MCF 10A (cell line): ENCODE data around the gene ADRB1. TPM values are rescaled to one million over a fixed set of nuclear protein-coding genes. Genes with fewer than 3 reads are reported as not detected.

Experiments
- BruUV-seq: library from RNA; stranded (reverse); fragments of 400-500 nt; replicated peaks from 2 replicates; lab custom pipeline; 2021; lab: Mats Ljungman, UMichigan
- CTCF ChIA-PET: fragments of 300-600 bp; sonication (Branson Sonifier 250); formaldehyde crosslinking; extraction: SDS; loops from one replicate; lab custom pipeline; 2021; ENCODE audit warnings: antibody characterized with exemption, inconsistent platforms; lab: Yijun Ruan, JAX
- POLR2A ChIA-PET: fragments of 300-600, 350-650 bp; sonication (Branson Sonifier 250); formaldehyde crosslinking; extraction: SDS; loops from one replicate; lab custom pipeline; 2020; ENCODE audit warnings: antibody characterized with exemption, inconsistent platforms; lab: Yijun Ruan, JAX
- DNase-seq: peaks from one replicate; pipeline ENCODE4 v3.0.0-alpha.2; 2018; ENCODE audit not compliant: unreplicated experiment
- H3K27ac Mint-ChIP-seq: one replicate; pipeline ENCODE4 v1.8.0; 2022; ENCODE audit warnings: mild to moderate bottlenecking, low read depth, mixed read lengths; ENCODE audit not compliant: unreplicated experiment
- H3K27me3 Mint-ChIP-seq: one replicate; pipeline ENCODE4 v1.8.0; 2022; ENCODE audit warnings: mixed read lengths; ENCODE audit not compliant: insufficient read depth, unreplicated experiment
- H3K36me3 Mint-ChIP-seq: one replicate; pipeline ENCODE4 v1.8.0; 2022; ENCODE audit warnings: mild to moderate bottlenecking, moderate library complexity, mixed read lengths; ENCODE audit not compliant: insufficient read depth, unreplicated experiment
- H3K4me1 Mint-ChIP-seq: one replicate; pipeline ENCODE4 v1.8.0; 2022; ENCODE audit warnings: mixed read lengths; ENCODE audit not compliant: insufficient read depth, unreplicated experiment
- H3K4me3 Mint-ChIP-seq: one replicate; pipeline ENCODE4 v1.8.0; 2022; ENCODE audit warnings: mild to moderate bottlenecking, moderate library complexity, mixed read lengths; ENCODE audit not compliant: unreplicated experiment
- H3K9me3 Mint-ChIP-seq: one replicate; pipeline ENCODE4 v1.8.0; 2022; ENCODE audit warnings: mixed read lengths; ENCODE audit not compliant: unreplicated experiment
- CTCF ChIP-seq: fragments of 200-600 bp; IDR thresholded peaks from one replicate; pipeline ENCODE4 v1.8.0; 2022; ENCODE audit warnings: antibody characterized with exemption, mild to moderate bottlenecking; ENCODE audit not compliant: unreplicated experiment
- intact Hi-C: fragments of 100-400 bp; cut with micrococcal nuclease; formaldehyde crosslinking; loops from 2 replicates; pipeline ENCODE4 v1.14.1; 2022
- total RNA-seq: library from RNA; stranded (reverse); gene quantifications from 2 replicates; pipeline ENCODE4 v1.2.3, GENCODE V29; 2022

Gene ADRB1
- total RNA-seq, 1 experiment from 2014 or later, result 0.28 TPM

GRCh38 chr10:114017873-114018272 is 25.8 kb upstream of the ADRB1 start:
- no peak overlapping the region for H3K27ac Mint-ChIP-seq
- H3K4me1 Mint-ChIP-seq, result no peaks in the 10 kb centered on the region
- DNase-seq, result no peak
- ChIA-PET POLR2A (interaction anchor here (1.0 kb wide), 1 partner anchor 14 kb away, joined by 3 read pairs; no protein-coding TSS in a partner anchor), CTCF (interaction anchor here (1.0 to 1.2 kb wide), 3 partner anchors 33 to 52 kb away, joined by 3 to 9 read pairs (median 6); no protein-coding TSS in a partner anchor)
- H3K9me3 Mint-ChIP-seq, result peaks cover 8% of the 10 kb centered on the region
- no TSS peak for BruUV-seq
- no peak for TF ChIP-seq CTCF
- peaks cover 6% of the 10 kb centered on the region for H3K36me3 Mint-ChIP-seq
- intact Hi-C loops, result no loop called here
- no peak overlapping the region for H3K4me3 Mint-ChIP-seq
- no peaks in the 10 kb centered on the region for H3K27me3 Mint-ChIP-seq

DNA sequence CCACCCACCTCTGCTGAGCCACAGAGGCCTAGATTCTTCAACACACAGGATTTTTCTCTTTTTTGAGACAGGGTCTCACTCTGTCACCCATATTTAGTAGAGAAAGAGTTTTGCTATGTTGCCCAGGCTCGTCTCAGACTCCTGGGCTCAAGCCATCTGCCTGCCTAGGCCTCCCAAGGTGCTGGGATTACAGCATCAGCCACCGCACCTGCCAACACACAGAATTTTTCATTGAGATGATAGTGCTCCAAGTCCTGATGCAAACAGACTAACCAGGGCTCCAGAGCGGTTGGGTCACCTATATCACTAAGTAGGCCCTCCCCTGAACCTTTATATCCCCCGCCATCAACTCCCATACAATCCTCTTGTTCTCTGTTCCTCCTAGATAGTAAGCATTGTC is 24.4 kb upstream of the ADRB1 start:
- no peak overlapping the region for H3K4me3 Mint-ChIP-seq
- no TSS peak for BruUV-seq
- H3K4me1 Mint-ChIP-seq, result peaks cover 6% of the 10 kb centered on the region
- intact Hi-C loops, result no loop called here
- H3K9me3 Mint-ChIP-seq, result peaks cover 15% of the 10 kb centered on the region
- H3K36me3 Mint-ChIP-seq, result peaks cover 6% of the 10 kb centered on the region
- H3K27me3 Mint-ChIP-seq, result no peaks in the 10 kb centered on the region
- no peak for DNase-seq
- no peak overlapping the region for H3K27ac Mint-ChIP-seq
- TF ChIP-seq CTCF, result no peak
- POLR2A ChIA-PET, result no interaction called here
- CTCF ChIA-PET, result interaction anchor here (1.0 kb wide), 1 partner anchor 38 kb away, joined by 4 read pairs; no protein-coding TSS in a partner anchor

DNA sequence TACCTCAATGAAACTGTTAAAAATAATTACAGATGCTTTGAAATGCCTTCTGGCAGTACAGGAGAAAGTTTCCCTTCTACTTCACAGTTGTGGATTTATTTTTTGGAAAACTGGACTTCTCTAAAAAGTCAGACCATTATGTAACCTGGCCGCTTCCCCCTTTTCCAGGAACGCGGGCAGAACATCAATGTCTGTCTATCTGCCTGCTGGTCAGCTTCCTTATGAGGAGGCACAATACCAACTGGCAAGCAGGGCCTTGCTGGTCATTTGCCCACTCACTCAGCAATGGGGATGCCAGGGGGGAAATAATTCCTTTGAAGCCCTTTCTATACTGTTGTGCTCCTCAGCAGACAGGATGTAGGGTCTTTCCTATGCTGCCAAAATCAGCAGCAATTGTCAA is 22.5 kb upstream of the ADRB1 start:
- H3K27me3 Mint-ChIP-seq, result no peaks in the 10 kb centered on the region
- BruUV-seq, result no TSS peak
- intact Hi-C loops, result loop anchor here (10.0 kb wide), 1 partner anchor 66 kb away; no protein-coding TSS in a partner anchor
- no peak overlapping the region for H3K27ac Mint-ChIP-seq
- H3K9me3 Mint-ChIP-seq, result peaks cover 8% of the 10 kb centered on the region
- TF ChIP-seq CTCF, result no peak
- DNase-seq, result no peak
- peaks cover 20% of the 10 kb centered on the region for H3K4me1 Mint-ChIP-seq
- H3K36me3 Mint-ChIP-seq, result peaks cover 6% of the 10 kb centered on the region
- no peak overlapping the region for H3K4me3 Mint-ChIP-seq
- POLR2A ChIA-PET, result interaction anchor here (1.0 to 1.8 kb wide), 2 partner anchors 26 to 40 kb away, joined by 3 to 10 read pairs; no protein-coding TSS in a partner anchor
- CTCF ChIA-PET, result interaction anchor here (1.2 kb wide), 1 partner anchor 9 kb away, joined by 6 read pairs; no protein-coding TSS in a partner anchor

GRCh38 chr10:114021717-114022680 is 21.7 kb upstream of the ADRB1 start:
- Mint-ChIP-seq H3K27me3 (no peaks in the 10 kb centered on the region), H3K4me1 (peaks cover 28% of the 10 kb centered on the region), H3K27ac (no peak overlapping the region), H3K4me3 (no peak overlapping the region), H3K36me3 (peaks cover 6% of the 10 kb centered on the region), H3K9me3 (peaks cover 7% of the 10 kb centered on the region)
- ChIA-PET POLR2A (interaction anchor here (1.0 to 1.8 kb wide), 2 partner anchors 26 to 39 kb away, joined by 3 to 10 read pairs; no protein-coding TSS in a partner anchor), CTCF (interaction anchor here (0.7 to 1.2 kb wide), 2 partner anchors 8 to 57 kb away, joined by 5 to 6 read pairs; no protein-coding TSS in a partner anchor)
- DNase-seq, result no peak
- no peak for TF ChIP-seq CTCF
- intact Hi-C loops, result loop anchor here (10.0 kb wide), 1 partner anchor 67 kb away; no protein-coding TSS in a partner anchor
- BruUV-seq, result no TSS peak
